SK-N-SH treated with all-trans-retinoic acid at 6 μM for 48 hours (cell line): ENCODE data around the gene RNF115.
"Not testable (repeated sequence)": the region's sequence is repeated elsewhere in the genome, so short reads cannot be mapped to it uniquely, and the experiment has no call there.

ENCODE experiments used
- ARNTL ChIP-seq: fragments of 450-650 bp; formaldehyde crosslinking; IDR thresholded peaks from 2 replicates; pipeline ENCODE4 v1.5.0; 2020; ENCODE audit warnings: low read depth, mild to moderate bottlenecking, moderate library complexity, borderline replicate concordance
- ESRRG ChIP-seq: fragments of 250-450 bp; sonication (Bioruptor Pico); IDR thresholded peaks from 2 replicates; pipeline ENCODE4 v1.6.1; 2021; ENCODE audit warnings: mild to moderate bottlenecking
- OSR1 ChIP-seq: fragments of 250-450 bp; sonication (Bioruptor Pico); IDR thresholded peaks from 2 replicates; pipeline ENCODE4 v1.8.0; 2022; ENCODE audit warnings: moderate library complexity, mild to moderate bottlenecking, inconsistent platforms
- PATZ1 ChIP-seq: fragments of 250-450 bp; sonication (Bioruptor Pico); IDR thresholded peaks from 2 replicates; pipeline ENCODE4 v1.8.0; 2020; ENCODE audit warnings: mild to moderate bottlenecking, moderate library complexity, borderline replicate concordance
- ZNF70 ChIP-seq: fragments of 450-650 bp; formaldehyde crosslinking; IDR thresholded peaks from 2 replicates; pipeline ENCODE4 v1.5.0; 2020; ENCODE audit warnings: mild to moderate bottlenecking, moderate library complexity
- ZNF8 ChIP-seq: fragments of 450-650 bp; formaldehyde crosslinking; IDR thresholded peaks from 2 replicates; pipeline ENCODE4 v1.5.0; 2020; ENCODE audit warnings: mild to moderate bottlenecking, moderate library complexity
- TF ChIP-seq, protein P1 (sequence below): fragments of 250-450 bp; sonication (Bioruptor Pico); IDR thresholded peaks from 2 replicates; pipeline ENCODE4 v1.5.1; 2020; ENCODE audit warnings: low read depth, mild to moderate bottlenecking, moderate library complexity

GRCh38 chr1:145830810-145831209 lies 6.9 kb upstream of the RNF115 start:
- not testable (repeated sequence) for TF ChIP-seq ARNTL (CRISPR knock-in tag); OSR1 (CRISPR knock-in tag); PATZ1; ESRRG; ZNF70 (CRISPR knock-in tag); ZNF8 (CRISPR knock-in tag)
- TF ChIP-seq, protein P1, sequence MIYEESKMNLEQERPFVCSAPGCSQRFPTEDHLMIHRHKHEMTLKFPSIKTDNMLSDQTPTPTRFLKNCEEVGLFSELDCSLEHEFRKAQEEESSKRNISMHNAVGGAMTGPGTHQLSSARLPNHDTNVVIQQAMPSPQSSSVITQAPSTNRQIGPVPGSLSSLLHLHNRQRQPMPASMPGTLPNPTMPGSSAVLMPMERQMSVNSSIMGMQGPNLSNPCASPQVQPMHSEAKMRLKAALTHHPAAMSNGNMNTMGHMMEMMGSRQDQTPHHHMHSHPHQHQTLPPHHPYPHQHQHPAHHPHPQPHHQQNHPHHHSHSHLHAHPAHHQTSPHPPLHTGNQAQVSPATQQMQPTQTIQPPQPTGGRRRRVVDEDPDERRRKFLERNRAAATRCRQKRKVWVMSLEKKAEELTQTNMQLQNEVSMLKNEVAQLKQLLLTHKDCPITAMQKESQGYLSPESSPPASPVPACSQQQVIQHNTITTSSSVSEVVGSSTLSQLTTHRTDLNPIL: not testable (repeated sequence)
